HG03175 (cell line): ENCODE data around the gene FMO3.

Experiments used
- ATAC-seq: cut with Tn5 transposase; IDR thresholded peaks from one replicate; pipeline ENCODE4 v1.9.1; 2021; ENCODE audit warnings: mild to moderate bottlenecking, moderate library complexity; ENCODE audit not compliant: unreplicated experiment

The FMO3 gene

GRCh38 chr1:171115280-171115897 lies 24.7 kb downstream of the FMO3 start:
- ATAC-seq, result no peak

- no peak for ATAC-seq
Observed at GRCh38 chr1:171116676-171117075, 26.0 kb downstream of the FMO3 start.

- ATAC-seq, result no peak
Observed at GRCh38 chr1:171117085-171117484, 26.4 kb downstream of the FMO3 start.

DNA sequence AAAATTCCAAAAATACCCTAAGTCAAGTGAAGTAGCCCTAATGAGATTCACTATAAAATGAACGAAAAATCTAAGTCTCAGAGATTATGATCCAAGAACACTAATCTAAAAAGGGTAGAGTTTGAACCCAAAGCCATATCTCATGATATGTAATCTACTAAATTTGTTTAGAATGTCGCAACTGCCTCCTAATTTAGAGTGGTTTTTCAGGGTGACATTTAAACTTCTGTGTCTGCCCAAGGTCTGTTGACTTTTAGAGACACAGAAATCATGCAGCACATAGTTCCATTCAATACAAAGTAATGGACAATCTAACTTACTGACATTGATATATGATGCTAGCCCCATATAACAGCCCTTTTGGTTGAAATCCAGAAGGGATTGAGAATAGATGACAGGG lies 28.9 kb downstream of the FMO3 start:
- ATAC-seq, result no peak

- no peak for ATAC-seq
Observed at GRCh38 chr1:171122299-171122698, 31.6 kb downstream of the FMO3 start.

GRCh38 chr1:171122893-171123292 lies 32.2 kb downstream of the FMO3 start:
- no peak for ATAC-seq

- no peak for ATAC-seq
Observed at GRCh38 chr1:171126504-171126903, 35.8 kb downstream of the FMO3 start.

DNA sequence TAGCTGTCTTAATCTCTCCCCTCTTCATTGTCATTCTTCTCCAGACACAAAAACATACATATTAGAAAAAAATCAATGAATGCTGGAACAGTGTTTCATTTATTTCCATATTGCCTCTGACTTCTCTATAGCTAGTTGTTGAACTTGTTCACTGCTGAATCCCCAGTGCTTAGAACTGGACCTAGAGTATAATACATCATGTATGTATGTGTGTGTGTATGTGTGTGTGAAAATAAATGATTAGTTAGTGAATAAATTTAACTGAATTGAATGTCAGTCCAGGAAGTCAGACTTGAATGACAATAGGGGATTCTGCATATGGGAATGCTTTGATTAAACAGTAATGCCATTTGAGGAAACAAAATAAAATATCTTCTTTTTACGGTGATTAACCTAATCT lies 36.4 kb downstream of the FMO3 start:
- ATAC-seq, result no peak

- ATAC-seq, result no peak
Observed at GRCh38 chr1:171127501-171127900, 36.8 kb downstream of the FMO3 start.

DNA sequence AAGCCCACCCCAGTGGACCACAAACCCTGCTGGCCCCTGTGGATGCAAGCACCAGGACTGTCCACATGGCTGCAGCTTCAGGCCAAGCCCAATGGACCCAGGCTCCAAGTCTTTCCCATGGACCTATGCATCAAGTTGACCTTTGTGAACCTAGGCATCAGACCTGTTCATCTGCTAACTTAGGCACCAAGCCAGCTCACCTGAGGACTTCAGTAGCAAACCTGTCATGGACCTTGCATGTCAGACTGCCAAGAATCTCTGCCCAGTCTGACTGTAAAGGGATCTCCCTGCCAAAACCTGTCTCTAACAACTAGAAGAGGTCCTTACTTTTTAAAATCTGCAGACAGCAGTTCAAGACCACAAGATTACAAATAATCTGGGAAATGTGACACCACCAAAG lies 37.8 kb downstream of the FMO3 start:
- ATAC-seq, result no peak

DNA sequence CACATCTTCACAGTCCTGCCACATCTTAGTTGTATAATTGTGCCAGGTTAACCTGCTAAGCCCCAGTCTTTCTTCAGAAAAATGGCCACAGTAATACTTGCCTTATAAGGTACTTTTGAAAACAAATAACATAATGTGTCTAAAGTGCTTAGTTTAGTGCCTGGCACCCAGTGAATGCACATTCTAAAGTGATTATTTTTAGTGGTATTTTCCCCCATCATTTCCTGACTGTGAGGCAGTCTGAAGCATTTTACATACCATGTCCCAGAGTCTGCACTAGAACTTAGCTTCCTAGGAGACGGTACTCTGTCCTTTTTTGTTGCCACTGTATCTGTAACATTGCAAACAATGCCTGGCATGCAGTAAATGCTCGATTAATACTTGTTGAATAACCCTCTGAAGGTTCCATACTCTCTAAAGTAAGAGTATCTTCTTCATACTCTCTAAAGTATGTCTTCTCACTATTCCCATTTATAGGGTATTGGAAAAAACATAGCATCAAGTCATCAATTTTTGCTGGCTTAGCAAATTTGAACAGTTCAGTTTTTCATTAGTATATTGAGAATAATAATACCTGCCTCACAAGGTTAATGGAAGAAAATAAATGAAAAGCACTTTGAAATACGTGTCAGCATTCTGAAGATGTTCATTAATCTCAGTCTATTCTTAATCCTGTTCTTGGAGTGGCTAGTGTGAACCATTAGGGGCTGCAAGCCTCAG lies 43.7 kb downstream of the FMO3 start:
- no peak for ATAC-seq

DNA sequence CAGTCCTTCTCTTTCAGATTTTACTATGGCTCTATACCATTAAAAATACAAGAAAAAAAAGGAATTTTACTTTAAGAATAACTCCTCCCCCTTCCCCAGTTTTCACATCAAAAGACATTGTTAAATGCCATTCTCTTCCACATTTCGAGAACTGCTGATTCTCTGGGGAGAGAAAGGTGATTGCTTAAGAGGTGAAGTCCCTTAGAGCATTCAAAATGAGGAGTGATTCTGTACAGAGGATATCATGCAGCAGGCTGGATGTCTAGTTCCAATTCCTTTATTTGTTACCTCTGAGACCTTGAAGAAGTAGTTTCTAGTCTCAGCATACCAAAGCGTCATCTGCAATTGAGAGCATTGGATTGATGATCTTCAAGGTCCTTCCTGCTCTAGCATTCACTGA lies 46.9 kb downstream of the FMO3 start:
- no peak for ATAC-seq

- ATAC-seq, result no peak
Observed at GRCh38 chr1:171138980-171139379, 48.3 kb downstream of the FMO3 start.

- ATAC-seq, result no peak
Observed at GRCh38 chr1:171139890-171140289, 49.2 kb downstream of the FMO3 start.

DNA sequence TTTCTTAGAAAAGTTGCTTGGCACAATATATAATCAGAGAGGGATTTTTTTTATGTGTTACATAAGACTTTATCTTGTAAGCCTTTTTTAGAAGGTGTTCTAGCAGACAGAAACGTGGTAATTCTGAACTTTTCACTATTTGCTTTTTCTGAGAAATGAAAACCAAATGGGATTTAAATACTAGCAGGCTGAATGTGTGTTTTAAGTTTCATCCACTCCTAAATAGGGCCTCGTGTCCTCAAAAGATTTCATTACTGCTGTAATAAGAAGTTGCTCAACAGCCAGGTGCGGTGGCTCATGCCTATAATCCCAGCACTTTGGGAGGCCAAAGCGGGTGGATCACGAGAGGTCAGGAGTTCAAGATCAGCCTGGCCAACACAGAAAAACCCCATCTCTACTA lies 49.7 kb downstream of the FMO3 start:
- ATAC-seq, result no peak

DNA sequence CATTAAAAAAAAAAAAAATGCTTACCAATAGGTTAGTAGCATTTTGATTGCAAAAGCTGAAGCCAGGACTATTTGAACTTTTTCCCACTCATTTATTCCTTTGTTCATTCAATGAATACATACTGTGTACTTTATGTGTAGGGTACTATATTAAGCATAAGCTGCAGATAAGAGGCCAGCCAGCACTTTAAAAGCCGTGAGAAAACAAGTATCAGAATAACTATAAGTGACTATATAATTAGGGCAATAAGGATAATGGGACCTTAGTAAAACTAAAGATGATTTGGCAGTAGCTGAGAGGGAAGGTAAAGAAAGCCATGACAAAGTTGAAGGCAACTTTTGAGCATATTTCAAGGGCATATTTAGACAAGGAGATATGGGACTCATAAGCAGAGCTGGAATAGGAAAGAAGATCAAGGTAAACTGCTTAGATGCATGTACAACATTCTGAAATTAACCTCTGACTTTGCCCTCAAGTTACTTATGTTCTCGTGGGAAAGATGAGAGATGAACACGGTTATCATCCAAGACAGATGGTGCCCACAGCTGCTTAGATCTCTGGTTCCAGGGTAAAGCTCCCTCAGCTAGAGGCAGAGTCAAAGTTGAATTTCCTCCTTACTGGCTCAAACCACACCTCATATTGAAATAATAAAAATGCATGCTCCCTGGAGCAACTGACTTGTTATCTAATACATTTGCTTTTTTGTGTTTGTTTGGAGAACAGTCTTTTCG lies 50.4 kb downstream of the FMO3 start:
- no peak for ATAC-seq

DNA sequence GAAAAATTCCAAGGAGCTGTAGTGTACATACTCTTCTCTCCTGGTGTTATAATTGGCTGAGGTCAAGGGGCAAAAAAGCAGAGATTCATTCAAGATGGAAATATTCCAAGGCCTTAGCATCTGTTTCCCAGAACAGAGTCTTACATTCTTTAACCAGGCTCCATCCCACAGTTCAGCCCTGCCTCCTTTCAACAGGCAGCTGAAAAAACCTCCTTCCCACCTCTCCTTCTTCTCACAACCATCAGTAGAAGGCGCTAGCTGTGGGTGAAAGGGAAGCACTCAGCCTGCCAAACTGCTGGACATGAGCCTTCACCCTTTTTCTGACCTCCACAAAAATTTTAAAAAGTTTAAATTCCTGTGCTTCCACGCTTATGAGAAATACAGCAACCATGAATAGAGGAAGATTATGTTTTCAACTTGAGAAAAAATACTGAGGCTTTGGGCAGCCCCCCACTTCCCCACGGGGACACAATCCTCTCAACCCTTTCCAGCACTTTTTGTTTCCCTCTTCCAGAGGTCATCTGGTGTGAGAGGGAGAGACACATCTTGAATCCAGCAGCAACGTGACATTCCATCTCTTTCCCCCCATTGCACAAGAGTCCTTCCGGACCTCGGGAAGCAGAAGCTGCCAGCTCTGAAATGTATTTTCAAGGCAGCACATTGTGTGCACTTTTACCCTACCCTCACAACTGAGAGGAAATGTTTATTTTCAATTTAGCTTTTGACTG lies 51.1 kb downstream of the FMO3 start:
- ATAC-seq, result no peak

DNA sequence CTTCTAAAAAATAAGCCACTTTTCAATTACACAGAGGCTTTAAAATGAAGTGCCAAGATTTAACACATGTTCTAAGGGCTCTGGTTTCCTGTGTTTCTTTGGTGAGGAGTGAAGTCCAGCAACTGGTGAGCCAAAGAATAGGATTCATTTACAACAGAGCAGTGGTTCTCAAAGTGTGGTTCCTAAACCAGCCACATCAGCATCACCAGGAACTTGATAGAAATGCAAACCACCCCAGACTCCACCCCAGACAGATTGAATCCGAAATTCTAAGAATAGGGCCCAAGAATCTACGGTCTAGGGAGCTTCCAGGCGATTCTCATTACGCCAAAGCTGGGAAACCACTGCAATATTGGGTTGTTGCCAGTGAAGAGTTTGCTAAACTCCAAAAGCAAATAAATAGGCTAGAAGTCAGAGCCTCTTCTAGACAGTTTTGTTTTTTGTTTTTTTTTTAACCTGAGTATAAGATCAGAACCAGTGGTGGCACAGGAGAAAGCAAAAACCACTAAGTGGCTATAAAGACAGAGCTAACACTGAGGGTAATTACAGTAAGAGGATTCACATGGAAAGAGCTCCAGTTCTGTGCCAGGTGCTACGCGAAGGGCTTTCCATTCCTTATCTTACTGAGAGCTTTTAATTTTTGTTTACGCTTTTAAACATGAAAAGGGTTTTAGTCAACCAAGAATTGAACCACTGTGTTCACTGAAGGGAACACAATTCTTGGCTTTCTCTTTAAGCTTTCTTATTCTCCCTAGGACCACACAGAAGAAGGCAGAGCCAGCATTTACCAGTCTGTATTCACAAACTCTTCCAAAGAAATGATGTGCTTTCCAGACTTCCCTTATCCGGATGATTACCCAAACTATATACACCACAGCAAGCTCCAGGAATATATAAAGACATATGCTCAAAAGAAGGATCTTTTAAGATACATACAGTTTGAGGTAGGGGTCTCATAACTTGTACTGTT lies 52.0 kb downstream of the FMO3 start:
- no peak for ATAC-seq

- ATAC-seq, result no peak
Observed at GRCh38 chr1:171150156-171150555, 59.5 kb downstream of the FMO3 start.

GRCh38 chr1:171152549-171152948 lies 61.8 kb downstream of the FMO3 start:
- ATAC-seq, result no peak
